HG02588 (cell line): ENCODE data around the gene AIFM1.
A peak's percentile ranks its signal among the peaks of the same experiment; 100 is the strongest.

Source experiments
- ATAC-seq: cut with Tn5 transposase; IDR thresholded peaks from one replicate; pipeline ENCODE4 v1.9.1; 2021; ENCODE audit warnings: mild to moderate bottlenecking, moderate library complexity; ENCODE audit not compliant: unreplicated experiment

Gene AIFM1

DNA sequence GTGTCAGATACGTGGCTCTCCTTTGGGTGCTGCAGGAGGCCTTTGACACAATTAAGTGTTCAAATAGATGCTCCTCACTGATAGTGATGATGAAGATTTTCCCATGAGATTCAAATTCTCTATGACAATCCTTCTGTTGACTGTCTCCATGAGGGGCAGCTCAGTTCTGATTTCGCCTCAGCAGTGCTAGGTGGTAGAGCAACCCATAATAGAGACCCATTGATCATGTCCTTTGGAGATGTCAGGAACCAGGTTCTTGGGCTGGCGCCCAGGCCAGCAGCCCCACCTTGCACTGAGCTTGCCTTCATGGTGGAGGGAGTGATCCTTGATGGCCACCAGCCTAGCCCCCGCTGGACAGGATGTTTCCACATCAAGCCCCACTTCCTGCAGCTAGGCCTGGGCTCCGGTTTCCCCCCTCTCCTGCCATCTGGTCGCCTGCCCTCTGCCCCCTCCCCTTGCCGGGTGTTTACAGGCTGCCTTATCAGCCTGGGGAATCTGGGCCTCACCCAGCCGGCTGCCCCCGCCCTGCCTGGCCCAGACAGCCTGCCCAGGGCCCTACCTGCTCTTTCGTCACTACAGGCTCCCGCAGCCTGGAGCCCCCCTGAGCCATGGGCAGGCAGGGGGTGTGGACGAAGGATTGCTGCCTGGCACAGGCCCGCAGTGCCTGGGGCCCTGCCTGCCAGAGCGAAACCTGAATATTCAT, 68.0 kb downstream of the AIFM1 start:
- ATAC-seq, result no peak

DNA sequence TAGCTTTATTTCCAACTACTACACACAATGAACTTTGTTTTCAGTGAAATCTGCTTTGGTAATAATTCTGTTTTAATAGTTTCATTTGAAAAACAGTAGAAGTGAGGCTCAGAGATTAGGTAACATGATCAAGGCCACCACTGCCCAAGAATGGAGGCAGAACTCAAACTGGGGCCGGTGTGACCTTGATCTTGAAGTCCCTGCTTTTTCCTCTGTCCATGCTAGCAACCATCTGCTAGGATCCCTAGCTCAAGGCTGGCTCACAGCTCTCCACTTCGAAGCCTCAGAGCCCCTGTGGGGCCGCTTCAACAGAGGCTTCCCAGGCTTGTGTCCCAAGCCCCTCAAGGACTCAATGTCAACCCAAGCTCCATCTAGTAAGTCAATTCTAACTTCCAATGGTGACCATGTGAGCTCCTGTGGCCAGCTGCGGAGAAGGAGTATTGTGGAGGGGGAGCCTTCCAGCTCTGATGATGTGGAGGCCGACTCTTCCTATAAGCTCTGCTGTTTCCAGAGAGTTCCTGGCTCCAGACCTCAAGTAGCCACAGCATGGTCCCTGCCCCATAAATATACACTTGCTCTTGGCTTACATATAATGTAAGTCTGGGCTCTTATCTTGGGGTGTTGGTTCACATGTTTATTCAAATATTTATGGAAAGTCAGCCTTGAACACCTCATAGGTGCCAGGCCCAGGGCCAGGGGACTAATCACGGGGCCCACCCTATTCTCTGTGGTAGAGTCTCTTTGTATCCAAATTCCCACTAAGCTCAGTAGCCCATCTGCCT, 70.2 kb downstream of the AIFM1 start:
- ATAC-seq, result no peak

DNA sequence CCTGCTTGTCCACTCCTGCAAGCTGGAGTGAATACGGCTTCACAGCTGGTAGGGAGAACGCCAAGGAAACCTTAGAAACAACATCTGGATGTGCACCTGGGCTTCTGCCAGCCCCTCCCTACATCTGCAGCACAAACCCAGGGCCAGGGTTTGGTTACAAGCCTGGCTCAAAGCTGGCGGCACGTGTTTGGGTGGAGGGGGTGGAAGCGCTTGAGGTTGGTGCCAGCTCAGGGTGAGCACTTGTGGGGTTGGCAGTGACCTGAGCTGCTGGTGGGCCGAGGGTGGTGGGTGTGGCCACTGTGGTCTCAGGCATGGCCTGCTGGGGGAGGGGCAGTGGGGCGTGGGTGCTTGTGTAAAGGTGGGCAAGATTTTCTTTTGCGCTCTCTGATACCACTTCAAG, 70.9 kb downstream of the AIFM1 start:
- no peak for ATAC-seq

DNA sequence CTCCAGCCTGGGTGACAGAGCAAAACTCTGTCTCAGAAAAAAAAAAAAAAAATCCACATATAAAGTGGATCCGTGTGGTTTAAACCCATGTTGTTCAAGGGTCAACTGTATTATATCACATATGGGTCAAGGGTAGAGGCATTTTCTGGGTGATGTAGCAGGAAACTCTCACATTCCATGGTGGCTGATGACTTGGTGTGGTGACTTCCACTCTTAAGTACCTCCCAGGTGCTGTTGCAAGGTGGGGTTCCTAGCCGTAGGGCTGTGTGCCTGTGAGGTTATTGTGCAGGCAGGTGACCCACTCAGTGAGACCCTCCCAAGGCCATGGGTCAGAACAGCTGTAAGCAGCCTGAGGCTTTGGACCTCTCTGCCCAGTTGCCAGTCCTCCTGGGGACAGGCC, 72.4 kb downstream of the AIFM1 start:
- ATAC-seq, result no peak

DNA sequence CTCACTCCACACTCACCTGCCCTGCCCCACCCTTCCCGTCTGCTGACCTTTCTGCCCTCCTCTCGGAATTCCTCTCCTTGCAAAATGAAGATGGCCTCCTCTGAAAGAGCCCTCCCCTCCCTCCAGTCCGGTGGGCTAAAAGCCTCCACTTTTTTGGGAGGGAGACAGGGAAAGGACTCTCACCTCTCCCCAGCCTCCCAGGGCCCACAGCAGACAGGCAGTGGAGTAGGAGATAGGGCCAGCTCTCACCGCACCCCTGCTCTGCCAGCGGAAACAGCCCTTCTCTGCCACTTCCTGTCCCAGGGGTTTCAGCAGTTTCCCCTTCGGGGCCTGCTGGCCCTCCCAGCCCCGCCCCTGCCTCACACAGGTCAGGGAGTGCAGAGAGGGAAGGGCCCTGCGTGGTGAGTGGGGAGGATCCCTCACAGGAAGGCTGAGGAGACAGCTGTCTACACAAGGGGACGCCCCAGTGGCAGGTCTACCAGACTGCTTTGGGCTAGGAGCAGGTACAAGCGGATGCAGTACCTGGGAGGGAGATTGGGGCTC, 73.6 kb downstream of the AIFM1 start:
- peak; percentile 98 for ATAC-seq

DNA sequence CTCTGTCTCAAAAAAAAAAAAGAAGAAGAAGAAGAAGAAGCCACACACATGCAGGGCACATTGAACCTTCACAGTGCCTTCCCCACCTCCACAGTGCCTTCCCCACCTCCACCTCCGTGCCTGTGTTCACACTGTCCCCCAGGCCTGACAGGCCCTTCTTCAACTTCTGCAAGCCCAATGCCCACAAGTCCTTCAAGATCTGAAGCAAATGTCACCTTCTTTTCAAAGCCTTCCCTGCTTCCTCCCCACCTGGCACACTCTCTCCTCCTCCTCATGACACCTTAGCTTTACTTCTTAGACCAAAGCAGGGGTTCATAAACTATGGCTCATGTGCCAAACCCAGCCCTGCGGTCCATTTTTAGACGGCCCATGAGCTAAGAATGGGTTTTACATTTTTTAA, 75.3 kb downstream of the AIFM1 start:
- no peak for ATAC-seq

DNA sequence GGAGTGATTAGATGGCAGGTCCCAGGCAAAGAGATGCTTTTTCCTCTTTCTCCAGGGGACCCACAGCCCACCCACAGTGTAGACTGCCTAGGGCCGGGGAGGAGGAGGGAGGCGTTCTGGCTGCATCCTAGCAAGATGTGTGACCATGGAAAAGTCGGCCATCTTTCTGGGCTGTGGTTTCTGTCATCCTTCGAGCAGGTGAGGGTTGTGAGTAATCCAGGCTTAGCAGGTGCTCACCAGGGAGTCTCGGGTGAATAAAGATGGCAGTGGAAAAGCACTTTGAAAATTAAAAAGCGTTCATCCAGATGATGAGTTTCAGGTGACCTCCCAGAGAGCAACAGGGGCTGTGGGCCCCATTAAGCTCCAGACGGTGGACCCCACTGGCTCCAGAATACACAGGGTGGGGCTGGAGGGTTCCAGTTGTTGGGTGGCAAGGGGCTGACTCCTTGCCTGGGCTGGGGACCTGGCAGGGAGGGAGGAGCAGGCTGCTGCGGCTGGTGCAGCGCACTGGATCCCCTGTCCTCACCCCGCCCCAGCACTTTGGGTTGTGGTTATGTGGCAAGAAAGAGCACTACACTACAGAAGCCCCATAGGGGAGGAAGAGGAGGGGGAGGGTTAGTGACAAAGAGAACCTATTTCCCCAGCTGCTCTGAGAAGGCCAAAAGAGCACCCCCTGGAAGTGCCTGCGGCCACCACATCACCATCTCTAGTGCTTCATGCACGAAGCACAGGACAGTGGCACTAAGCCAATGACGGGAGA, 79.0 kb downstream of the AIFM1 start:
- peak; percentile 41 for ATAC-seq

DNA sequence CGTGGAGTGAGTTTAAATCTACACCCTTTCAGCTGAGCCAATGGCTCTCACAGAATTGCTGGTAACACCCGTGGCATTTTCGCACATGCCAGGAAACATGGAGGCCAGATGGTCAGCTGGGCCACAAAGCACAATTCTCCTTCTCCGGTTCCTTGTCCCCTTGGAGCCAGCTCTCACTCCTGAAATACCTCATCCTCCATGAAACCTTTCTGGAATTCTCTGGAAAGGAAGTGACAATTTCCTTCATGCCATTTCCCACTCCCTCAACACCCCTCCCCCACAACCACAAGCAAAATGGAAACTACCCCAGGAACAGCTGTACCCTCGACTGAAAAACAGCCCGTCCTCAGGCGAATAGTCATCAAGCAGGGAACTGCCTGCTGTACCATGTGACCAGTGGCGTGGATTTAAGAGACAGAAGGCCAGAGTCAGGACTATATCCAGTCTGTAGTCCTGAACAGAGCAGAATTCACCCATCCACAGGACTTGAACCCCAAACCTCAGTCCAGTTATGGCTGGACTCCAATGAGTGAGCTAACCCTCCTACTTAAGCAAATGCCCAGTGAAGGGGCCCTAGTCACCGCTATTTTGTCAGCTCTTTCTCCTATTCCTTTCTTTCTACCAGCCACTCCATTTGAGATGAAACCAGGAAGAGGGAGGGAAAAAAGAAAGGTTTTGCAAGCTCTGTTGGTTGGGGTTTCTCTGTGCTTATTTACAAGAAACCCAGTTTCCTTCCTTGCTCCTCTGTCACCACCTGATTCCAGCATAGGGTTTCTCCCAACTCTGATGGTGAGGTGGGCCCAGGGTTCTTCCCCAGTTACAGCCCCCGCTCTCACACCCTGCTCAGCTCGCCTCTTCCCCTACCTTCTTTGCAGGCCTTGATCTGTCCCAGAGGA, 79.8 kb downstream of the AIFM1 start:
- no peak for ATAC-seq

DNA sequence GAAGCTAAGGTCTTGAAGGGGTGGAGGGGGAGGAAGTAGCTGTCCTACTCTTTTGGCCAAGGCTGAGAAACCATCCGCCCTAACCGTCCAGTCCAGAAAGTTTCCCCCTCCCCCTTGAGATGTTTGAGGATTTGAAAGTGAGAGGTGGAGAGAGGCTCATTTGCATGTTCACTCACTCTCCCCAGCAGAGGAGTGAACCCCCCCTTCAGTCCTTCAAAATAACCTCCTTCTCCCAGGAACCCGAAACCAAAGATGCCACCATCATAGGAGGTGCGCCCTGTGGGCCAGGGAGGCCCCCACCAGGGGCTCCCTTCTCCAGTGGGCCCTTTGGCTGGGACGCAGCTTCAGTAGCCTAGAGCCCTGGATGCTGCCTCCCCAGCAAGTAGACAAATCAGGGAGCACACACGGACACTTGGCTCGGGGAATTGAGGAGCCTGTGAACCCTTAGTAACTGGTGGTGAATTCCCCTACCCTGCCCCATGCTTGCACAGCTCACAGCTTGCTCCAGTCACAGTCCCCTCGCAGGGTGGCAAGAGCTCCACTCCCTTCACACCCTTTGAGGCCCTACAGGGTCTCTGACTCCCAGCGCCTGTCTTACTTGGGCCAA, 80.9 kb downstream of the AIFM1 start:
- peak; percentile 32 for ATAC-seq

DNA sequence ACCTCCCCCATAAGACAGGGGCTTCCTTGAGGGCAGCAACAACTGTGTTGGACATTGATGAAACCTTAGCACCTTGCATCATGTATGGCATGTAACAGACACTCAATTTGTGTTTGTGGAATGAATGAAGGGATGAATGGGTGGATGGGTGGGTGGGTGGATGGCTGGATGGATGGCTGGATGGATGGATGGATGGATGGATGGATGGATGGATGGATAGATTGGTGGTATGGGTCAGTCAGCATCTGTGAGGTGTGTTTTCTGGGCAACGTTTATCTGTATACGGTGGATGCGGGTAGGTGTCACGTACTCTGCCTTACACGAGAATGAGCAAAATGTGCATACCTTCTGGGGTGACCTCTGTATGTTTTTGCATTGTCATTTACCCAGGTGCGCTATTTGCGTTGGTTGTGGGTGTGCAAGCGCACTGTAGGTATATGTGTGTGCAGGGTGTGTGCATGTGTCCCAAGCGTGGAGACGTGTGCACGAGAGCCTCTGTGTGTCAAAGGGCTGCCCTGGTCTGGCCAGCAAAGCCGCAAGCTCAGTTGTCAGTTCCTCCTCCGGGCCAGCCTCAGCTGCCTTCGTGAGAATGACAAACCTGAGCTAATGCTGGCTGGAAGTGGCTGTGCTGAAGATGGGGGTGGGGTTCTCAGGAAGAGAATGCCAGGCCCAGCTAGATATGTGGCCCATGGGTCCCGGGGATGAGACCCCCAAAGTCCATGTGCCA, 81.8 kb downstream of the AIFM1 start:
- ATAC-seq, result peak; percentile 29

GRCh38 chrX:130083107-130083490, 82.5 kb downstream of the AIFM1 start:
- ATAC-seq, result no peak

- peak; percentile 50 for ATAC-seq
Observed at GRCh38 chrX:130082244-130083106, 83.2 kb downstream of the AIFM1 start.

DNA sequence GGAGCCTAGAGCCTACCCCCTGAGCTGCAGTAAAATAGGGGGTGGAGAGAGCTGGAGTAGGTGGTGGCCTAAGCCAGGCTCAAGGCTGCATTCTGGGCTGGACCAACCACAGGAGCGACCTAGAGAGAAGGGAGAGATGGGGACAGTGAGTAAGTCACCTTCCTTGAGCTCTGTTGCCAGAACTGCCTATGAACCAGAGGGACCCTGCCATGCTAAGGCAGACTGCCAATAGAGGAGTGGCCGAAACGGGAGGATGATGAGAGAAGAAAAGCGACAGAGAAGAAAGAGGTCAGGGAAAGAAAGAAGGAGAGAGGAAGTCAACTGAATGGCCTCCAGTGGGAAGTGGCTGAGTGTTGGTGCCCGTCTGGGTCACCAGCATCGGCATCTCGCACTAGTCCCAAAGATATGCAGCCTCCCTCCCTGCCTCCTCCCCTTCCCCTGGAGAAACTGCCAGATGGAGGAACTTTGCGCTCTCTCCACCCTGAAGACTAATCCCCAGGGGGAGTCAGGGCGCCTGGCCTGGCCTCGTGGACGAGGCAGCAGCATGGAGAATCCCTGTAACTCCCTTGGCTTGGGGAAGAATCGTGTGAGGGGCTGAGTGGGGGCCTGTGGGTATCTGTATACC, 84.1 kb downstream of the AIFM1 start:
- no peak for ATAC-seq

DNA sequence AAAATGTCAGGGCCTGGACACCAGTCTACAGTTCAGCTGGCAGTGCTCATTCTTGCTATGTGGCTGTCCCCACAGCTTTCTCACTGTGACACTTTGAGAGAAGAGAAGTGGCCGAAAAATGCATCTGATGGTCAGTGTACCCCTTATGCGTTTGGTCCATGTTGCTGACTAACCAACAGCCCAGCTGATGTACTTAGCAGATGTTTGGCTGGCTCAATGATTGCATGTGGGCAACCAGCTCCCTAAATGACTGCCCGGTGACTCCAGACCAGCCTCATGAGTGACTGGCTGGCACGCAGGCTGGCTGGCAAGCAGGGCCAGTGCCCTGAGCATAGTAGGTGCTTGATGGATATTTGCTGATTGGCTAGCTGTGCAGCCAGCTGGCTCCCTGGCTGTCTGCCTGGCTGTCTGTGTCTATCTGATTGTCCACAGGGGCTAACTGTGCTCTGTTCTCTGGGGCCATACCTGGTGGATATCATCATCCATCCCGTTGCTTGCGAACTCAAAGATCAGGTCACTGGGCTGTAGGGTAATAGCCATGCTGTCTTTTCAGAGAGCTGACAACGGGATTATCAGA, 84.8 kb downstream of the AIFM1 start:
- ATAC-seq, result no peak

- ATAC-seq, result no peak
Observed at GRCh38 chrX:130079824-130080406, 85.7 kb downstream of the AIFM1 start.
